Stimulated activated CD4-positive, alpha-beta T cell treated with anti-CD3 and anti-CD28 coated beads, Interleukin-1b, Interleukin-23, amount 100 ng/mL, for 1 hour (primary cell): ENCODE results near the gene POLR1A.

ENCODE experiments used
- DNase-seq, 2 donors: peaks; one replicate each; pipeline ENCODE4 v3.0.0-alpha.2; 2020; ENCODE audit warnings: low read depth in 2 of 2

The POLR1A gene

GRCh38 chr2:86064006-86064405 lies 41.7 kb downstream of the POLR1A start:
- DNase-seq, result no peak

DNA sequence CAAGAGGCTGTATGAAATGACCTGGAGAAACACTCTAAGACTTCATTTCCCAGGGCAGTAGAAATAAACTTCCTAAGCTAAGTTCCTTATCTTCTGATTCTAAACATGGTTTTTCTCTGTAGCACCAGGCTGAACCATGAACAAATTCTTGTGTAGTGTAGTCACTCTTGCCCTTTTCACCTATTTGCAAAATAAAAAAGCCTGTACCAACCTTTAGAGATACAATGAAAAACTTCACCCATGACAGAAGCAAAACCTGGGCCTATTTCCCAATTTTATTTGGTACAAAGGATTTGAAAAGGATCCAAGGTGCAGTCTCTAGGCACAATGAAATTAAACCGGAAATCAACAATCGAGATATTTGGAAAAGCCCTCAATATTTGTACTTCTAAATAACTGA lies 43.6 kb downstream of the POLR1A start:
- DNase-seq, result no peak

GRCh38 chr2:86056590-86057331 lies 48.9 kb downstream of the POLR1A start:
- no peak for DNase-seq

DNA sequence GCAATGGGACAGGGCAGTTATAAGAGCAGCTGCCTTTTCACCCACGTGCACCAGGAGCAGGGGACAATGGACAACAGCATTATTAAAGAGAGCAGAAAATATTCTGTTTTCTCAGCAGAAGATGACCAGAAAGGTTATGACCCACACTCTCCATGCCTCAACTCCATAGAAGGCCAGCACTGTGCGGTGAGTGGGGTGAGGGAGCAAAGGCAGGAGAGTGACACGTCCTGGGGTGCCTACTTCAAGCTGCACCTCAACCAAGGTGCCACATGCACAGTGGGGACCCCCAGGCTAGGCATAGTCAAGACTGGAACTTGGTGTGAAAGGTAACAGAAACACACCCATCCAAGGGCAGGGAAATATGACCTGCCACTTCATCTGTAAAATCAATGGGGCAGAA lies 50.4 kb downstream of the POLR1A start:
- DNase-seq, result no peak

GRCh38 chr2:86054535-86055082 lies 51.1 kb downstream of the POLR1A start:
- no peak for DNase-seq

DNA sequence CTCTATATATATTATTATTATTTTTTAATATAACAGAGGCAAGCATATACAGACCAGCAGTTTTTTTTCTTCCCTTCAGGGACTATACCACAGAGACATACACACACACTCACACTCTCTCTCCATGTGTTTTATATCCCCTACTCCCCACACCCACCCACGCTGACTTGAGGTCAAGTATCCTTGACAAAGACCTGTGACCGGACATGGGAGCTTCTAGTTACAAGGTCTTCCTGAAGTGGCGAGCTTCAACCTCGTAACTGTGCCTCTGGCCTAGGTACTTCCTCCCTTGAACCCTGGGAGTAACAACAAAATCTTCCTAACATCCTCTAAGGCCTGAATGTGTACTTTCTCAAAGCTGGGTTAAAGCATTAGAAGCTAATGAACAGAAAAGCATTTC lies 52.5 kb downstream of the POLR1A start:
- DNase-seq, result no peak

GRCh38 chr2:86052676-86053075 lies 53.0 kb downstream of the POLR1A start:
- no peak for DNase-seq

DNA sequence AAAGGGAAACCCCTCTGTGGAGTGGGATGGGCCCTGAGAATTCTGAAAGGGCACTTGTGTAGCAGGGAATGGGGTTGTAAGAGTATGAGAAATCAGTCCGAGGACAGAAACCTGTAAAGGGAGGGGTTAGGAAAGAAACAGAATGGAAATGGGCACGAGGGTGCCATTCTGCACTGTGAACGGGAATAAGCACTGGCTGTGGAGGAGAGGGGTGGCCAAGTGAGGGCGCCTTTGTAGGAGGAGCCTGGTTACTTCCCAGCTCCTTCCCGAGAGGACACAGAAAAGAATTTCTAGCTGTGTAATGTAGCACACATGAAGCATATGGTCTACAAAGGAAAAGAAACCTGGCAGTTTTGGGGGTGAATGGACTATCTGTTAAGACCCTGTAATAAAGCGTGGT lies 53.4 kb downstream of the POLR1A start:
- no peak for DNase-seq

DNA sequence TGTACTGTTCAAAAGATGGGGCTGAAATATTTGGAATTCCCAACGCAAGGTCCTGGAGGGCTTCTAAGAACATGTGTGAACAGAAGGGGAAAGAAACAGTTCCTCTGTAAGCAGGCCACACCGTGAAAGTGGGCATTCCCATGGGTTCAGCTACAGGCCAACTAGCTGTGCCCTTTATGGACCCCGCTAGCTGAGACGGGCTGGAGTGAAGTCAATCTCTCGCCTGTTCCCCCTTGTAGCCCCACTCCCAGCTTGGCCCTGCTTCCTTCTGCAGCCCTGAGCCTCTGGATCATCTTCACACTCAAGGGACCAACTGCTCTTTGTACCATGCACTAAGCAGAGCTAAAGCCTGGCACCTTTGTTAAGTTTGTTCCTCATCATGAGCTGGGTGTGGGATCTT lies 55.4 kb downstream of the POLR1A start:
- DNase-seq, result no peak

- DNase-seq, result no peak
These were observed 56.2 kb downstream of the POLR1A start for GRCh38 chr2:86049529-86049928.

DNA sequence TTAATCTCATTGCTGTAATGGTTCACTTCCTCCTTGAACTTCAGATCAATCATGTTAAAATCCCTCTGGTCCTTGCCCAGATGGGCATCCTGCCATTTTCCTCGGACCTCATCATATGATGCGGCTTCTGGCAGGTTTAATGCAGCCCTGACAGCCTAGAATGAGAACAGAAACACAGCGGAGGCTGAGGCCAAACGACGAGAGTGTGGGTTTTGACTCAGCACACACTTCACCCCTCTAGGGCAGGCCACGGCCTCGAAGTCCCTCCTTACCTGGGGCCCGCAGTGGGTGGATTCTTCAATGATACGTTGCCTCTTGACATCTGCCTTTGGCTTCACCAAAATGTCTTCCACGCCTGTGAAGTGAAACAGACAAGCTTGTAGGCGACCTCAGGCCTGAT lies 56.8 kb downstream of the POLR1A start:
- no peak for DNase-seq

DNA sequence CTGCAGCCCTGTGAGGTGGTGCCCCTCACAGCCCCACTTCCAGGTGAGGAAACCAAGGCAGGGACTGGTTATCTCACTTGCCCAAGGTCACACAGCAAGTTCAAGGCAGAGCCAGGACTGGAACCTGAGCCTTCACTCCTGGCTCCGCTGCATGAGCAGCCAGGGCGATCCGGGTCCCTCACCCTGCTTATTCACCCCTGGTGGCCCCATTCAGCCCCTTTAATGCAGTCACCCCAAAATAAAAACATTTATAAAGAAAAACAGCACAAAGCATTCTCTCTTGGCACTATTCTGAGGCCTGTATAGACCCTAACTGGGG lies 57.3 kb downstream of the POLR1A start:
- no peak for DNase-seq

DNA sequence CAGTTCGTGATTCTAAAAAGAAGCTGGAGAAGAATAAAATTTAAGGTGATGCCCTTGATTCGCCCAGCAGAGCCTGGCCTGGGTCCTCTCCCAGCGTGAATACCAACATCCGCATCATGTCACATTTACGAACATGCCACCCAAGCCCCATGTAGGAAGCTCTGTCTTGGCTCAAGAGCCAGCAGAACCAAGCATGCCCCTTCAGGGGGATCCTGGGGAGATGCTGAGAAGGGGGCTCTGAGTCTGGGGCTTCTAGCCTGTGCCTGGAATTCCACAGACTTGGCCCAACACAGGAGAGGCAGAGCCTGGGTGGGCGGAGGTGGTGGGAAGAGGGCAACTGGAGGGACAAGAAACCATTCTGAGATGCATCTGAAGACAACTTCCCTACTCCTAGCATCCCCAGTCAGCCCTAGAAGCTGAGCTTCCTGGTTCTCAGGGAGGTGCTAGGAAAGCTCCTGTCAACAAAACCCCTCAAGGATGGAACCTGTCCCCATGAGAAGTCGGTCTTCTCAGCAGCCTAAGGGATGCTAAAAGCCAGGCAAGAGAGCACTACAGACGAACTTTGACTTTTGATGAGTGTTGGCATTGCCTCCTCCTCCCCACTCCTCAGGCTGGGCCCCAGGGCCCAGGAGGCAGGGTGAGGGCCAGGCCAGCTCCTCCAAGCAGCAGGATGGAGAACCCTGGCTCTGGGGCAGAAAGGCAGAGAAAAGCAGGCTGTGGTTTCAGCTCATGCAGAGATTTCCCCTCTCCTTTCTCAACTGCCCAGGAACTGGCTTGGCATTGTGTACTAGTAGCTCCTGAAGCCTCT lies 57.9 kb downstream of the POLR1A start:
- DNase-seq, result no peak

- no peak for DNase-seq
These were observed 60.1 kb downstream of the POLR1A start for GRCh38 chr2:86045541-86045940.

GRCh38 chr2:86044614-86045013 lies 61.1 kb downstream of the POLR1A start:
- DNase-seq, result no peak

DNA sequence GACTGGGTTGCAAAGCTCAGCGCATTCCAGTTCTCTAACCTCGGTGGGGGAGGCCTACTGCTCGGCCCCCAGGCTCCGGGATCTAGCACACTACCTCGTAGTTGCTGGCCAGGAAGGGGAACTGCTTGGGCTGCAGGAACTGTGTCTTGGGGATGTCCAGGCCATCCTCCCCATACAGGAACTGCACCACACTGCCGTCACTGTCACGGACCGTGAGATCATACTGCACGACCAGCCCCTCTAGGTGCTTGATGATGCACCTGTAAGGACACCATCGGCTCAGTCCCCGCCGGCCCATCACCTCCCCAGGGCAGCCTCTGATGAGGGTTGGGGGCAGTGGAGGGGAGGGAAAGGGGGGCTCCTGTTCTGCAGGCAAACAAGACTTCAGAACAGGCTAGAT lies 61.6 kb downstream of the POLR1A start:
- DNase-seq, result no peak

DNA sequence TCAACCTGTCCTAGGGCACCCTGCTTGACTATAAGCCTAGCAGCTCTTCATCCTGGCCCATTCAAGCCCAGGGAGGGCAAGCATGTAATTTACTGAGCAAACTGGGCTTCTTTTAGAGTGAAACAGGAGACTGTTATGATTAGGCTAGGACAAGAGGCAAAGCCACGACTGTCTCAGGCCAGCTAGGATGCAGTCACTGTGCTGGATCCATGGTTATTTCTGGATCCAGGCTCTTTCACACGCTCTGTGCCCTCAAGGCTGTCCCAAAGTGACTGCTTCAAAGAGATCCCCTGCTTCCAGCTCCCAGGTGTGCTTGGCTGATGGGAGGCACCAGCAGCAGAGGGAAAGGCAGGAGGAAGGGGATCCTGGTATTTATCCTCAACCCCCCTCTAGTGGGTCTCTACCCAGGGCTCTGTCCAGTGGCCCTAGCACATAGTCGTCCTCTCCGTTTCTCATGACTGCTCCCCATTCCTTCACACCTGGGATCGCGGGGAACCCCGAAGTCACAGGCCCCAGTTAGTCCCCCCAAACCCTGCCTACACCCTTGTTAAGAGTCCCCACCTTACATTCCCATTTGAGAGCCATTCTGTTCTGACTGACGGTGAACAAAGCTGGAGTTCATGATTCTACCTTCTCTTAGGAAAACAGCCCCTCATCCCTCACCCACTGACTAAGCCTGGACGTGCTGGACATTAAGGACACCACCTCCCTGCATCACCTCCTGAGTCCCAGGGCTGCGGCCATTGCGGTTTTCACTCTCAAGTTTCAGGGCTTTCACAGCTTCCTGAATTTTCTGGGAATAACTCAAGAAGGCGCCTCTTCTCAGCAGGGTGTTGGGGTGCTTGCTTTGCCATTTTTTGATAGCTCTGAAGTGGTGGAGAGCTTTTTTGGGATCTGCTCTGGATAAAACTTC lies 63.2 kb downstream of the POLR1A start:
- DNase-seq, result no peak

DNA sequence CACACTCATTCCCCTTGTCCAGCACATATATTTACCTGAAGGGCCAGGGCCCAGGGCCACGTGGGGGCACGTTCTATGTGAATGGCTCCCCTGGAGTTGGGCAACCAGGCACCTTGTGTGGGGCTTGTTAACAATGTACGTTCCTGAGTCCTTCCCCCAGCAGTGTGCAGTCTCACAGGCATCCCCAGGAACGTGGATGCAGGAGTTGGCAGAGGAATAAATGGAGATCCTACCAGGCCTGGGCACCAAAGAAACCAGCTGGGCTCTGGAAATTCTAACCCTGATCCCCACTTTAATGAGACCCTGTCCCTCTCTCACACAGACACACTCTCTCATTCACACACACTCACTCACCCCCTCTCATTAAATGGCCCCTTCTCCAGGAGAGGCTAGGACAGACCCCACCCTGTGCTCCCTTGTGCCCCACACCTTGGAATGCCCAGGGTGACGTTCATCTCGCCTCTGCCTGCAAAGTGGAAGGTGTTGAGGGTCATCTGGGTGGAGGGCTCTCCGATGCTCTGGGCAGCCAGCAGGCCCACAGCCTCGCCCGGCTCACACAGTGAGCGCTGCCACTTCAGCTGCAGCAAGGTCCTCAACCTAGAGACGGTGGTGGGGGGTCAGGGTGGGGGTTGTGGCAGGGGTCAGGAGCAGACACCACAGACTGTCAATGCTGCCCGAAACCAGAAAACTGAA lies 65.6 kb downstream of the POLR1A start:
- no peak for DNase-seq

- no peak for DNase-seq
These were observed 66.3 kb downstream of the POLR1A start for GRCh38 chr2:86039178-86039962.

DNA sequence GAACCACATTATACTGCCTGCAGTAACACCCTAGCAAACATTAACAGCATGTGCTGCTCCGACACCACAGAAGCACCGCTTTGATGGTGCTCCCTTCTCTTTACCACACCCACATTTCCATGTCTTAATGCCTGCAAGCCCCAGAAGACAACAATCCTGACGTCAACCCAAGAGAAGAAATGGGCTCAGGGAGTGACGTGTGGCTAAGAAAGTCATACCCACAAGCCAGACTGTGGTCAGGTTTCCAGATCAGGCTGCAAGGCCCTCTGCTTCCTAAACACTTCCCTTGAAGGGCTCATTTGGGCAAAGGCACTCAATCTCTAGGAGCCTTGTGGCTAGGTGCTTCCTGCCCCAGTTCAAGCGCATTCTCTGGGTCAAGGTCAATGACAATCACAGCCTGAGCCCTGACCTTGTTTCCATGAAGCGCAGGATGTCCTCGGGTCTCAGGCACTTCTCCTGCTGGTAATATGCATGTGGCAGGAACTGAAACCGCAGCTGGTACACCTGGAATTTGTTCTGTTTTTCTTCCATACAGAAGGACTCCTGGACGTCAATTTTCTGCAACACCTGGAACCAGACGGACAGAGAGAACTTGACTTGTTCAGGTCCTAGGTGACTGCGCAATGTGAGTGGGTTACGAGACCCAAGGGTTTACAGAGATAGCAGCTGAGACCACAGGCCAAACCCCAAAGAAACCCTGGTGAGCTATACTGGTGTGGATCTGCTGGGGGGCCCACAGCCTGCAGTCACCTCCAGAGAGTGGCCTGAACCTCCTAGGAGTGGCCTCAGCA lies 67.2 kb downstream of the POLR1A start:
- peak in 1 of 2 donors; percentile 44 for DNase-seq
